Astrocyte of the hippocampus (primary cell): Measurements from ENCODE around the gene TMEM191C.
"Not testable (repeated sequence)": the region's sequence is repeated elsewhere in the genome, so short reads cannot be mapped to it uniquely, and the experiment has no call there.

Source experiments
- DNase-seq: peaks from one replicate; pipeline ENCODE4 v3.0.0; 2011; ENCODE audit warnings: low read depth, low spot score

The TMEM191C gene

DNA sequence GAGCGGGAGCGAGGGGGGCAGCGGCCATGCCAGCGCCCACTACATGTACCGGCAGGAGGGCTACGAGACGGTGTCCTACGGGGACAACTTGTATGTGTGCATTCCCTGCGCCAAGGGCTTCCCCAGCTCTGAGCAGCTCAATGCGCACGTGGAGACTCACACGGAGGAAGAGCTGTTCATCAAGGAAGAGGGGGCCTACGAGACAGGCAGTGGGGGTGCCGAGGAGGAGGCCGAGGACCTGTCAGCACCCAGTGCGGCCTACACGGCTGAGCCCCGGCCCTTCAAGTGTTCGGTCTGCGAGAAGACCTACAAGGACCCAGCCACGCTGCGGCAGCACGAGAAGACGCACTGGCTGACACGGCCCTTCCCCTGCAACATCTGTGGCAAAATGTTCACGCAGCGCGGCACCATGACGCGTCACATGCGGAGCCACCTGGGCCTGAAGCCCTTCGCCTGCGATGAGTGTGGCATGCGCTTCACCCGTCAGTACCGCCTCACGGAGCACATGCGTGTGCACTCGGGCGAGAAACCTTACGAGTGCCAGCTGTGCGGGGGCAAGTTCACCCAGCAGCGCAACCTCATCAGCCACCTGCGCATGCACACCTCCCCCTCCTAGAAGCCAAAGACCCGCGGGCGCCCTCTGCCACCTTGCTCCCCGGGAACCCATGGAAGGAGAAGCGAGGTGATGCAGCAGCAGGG, 20.9 kb upstream of the TMEM191C start:
- no peak for DNase-seq

- DNase-seq: no peak
Observed at GRCh38 chr22:21446827-21447690, 20.1 kb upstream of the TMEM191C start.

- DNase-seq: no peak
Observed at GRCh38 chr22:21447694-21448402, 19.3 kb upstream of the TMEM191C start.

- no peak for DNase-seq
Observed at GRCh38 chr22:21448627-21449416, 18.4 kb upstream of the TMEM191C start.

- DNase-seq: no peak
Observed at GRCh38 chr22:21449531-21450319, 17.5 kb upstream of the TMEM191C start.

DNA sequence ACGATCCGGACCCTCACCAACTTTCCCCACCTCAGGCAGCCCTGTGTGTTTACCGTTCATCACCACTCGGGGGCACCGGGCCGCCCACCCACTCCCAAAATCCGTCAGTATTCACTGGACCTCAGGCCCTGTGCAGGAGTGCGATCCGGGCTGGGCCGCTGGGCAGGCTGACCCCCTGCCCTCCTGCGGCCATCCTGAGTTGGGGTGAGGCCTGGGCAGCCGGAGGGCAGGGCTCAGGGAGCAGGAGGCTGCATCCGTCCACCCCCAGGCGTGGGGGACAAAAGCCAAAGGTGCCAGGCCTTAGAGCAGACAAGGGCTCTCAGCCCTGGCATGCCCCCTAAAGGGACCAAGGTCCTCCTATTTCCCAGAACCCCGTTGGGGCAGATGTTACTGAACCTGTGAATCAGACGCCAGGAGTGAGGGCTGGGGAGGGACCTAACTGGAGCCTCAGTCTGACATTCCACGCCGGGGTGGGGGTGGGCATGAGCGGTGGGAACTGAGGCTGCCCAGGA, 16.8 kb upstream of the TMEM191C start:
- no peak for DNase-seq

- no peak for DNase-seq
Observed at GRCh38 chr22:21450858-21451353, 16.3 kb upstream of the TMEM191C start.

- DNase-seq: no peak
Observed at GRCh38 chr22:21451545-21452520, 15.4 kb upstream of the TMEM191C start.

DNA sequence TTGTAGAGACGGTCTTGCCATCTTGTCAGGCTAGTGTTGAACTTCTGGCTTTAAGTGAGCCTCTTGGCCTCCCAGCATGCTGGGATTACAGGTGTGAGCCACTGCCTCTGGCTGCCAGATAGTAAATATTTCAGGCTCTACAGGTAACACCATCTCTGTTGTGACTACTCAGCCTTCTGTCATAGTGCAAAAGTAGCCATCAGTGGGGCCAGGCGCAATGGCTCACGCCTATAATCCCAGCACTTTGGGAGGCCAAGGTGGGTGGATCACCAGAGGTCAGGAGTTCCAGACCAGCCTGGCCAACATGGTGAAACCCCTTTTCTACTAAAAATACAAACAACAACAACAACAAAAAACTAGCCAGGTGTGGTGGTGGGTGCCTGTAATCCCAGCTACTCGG, 14.5 kb upstream of the TMEM191C start:
- not testable (repeated sequence) for DNase-seq

- DNase-seq: not testable (repeated sequence)
Observed at GRCh38 chr22:21454998-21455333, 12.2 kb upstream of the TMEM191C start.

DNA sequence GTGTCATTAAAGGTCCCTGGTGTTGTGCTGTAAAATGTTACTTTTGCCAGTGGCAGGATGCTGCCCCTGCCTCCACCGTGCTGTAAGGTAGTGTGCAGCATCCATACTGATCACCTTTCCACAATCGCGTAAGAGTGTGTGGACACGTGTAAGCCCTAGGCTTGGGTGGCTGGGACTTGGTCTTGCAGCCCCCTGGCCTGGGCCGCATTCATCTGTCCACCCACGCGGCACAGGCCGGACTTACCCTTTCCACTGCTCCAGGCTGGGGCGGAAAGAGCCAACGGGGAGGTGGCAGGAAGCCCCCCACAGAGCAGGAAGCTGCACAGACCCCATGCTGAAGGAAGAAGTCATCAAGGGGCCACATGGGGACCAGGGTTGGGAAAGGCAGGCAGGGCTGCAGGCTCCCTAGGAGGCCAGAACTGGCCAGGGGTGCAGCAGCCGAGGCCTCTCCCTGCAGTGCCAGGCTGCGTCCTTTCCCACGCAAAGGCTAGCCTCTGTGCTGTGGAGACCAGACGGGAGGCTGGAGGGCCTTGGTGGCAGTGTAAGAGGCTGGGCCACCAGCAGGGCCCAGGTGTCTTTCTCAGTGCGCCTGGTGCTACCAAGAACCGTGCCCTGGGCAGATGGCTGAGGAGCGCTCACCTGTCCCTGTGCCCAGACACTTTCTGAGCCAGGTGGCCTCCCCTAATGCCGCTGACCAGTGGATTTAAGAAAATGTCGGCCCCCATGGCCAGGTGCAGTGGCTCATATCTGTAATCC, 11.7 kb upstream of the TMEM191C start:
- DNase-seq: no peak

DNA sequence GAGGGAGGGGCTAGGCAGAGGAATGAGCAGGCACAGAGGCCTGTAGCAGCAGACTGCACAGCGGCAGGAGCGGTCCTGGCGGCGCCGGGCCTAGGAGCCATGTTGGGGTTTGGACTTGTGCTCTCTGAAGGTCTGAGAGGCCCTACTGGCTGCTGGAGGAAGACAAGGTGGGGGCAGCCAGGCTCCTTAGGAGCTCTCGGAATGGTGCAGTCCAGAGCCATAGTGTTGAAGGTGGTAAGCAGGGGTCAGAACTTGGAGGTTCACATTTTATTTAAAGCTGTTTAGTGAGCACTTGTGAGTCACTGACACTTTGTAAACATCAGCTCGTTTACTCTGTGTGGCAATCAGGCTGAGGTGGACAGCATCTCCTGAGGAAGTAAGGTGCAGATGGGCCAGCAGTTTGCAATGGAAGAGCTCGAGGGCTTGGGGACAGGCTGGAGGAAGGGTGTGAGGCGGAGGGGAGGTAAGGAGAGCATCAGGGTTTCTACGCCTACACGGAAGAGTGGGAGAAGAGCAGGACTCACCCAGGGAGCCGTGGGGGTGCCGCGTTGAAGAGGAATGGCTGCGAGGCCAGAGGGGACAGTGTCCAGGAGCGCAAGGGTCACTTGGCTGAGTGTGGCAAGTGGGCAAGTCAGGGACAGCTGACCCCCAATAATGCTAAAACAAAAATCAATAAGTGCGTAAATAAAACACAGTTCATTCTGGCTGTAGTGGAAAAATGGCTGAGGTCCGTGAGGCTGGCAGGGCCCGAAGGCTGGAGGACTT, 10.0 kb upstream of the TMEM191C start:
- no peak for DNase-seq

DNA sequence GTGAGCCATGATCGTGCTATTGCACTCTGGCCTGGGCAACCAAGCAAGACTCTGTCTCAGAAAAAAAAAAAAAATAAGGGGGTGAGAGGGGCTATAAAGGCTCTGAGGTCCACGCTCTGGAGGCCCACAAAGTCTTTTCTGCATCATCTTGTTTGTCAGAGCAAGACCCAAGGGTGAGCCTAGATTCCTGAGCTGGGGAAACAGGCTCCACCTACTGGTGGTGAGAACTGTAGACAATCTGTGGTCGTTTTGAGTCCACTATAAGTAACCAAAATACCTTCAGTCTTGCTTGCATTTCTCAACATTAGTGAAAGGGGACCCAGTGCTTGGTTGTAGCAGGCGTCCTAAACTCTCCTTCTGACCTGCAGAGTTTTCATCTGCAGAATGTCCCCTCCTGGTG, 4.5 kb upstream of the TMEM191C start:
- DNase-seq: not testable (repeated sequence)

GRCh38 chr22:21468194-21469096, 1.3 kb downstream of the TMEM191C start:
- DNase-seq: peak; percentile 85

- not testable (repeated sequence) for DNase-seq
Observed at GRCh38 chr22:21469097-21469994, 2.2 kb downstream of the TMEM191C start.

DNA sequence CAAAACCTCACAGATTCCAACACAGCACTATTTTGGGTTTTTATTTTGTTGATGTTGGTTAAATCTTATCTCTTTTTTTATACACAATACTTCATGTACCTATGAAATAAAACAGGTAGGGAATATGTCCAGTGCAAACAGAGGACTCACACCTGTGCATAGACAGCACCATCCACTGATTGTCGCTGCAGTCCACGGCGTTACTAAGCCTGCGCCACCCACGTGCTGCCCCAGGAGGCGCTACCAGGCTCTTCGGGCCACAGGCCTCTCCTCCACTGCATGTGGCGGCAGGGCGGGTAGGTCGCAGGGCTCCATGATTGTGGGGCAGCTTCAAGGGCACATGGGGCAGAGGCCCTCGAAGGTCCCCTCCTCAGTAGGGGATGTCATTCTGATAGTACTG, 5.8 kb downstream of the TMEM191C start:
- DNase-seq: not testable (repeated sequence)
